H1 (cell line): Measurements from ENCODE around the gene BDP1. TPM values are rescaled to one million over a fixed set of nuclear protein-coding genes. Genes with fewer than 3 reads are reported as not detected.

Source experiments
- CTCF ChIA-PET: fragments of 300-600 bp; sonication (Branson Sonifier 250); formaldehyde crosslinking; loops from one replicate; lab custom pipeline; 2021; ENCODE audit not compliant: partially characterized antibody; lab: Charles Lee
- POLR2A ChIA-PET: fragments of 300-600 bp; sonication (Branson Sonifier 250); formaldehyde crosslinking; loops from one replicate; lab custom pipeline; 2021; ENCODE audit warnings: inconsistent platforms; ENCODE audit not compliant: partially characterized antibody; lab: Charles Lee
- DNase-seq, 2 experiments: peaks; one replicate each; pipeline versions ENCODE4 v3.0.0 to v3.0.0-alpha.2; 2010 to 2022; ENCODE audit warnings: low spot score in 2 of 2, low read depth in 1 of 2, mixed read lengths in 1 of 2
- FAIRE-seq: peaks from 2 replicates; lab custom pipeline; 2011; peaks lifted over from hg19 to GRCh38; lab: Jason Lieb, UNC
- H2AFZ ChIP-seq: 2 replicates; pipeline ENCODE4 v1.8.1; 2012; ENCODE audit warnings: low read length, inconsistent platforms
- H2AK5ac ChIP-seq: 2 replicates; pipeline ENCODE4 v1.6.1; 2013; ENCODE audit warnings: low read depth, low read length
- H2BK120ac ChIP-seq: replicated peaks from 2 replicates; pipeline ENCODE3; 2013; ENCODE audit warnings: low read depth, low read length, inconsistent platforms
- H2BK12ac ChIP-seq: 2 replicates; pipeline ENCODE4 v1.6.1; 2013; ENCODE audit warnings: low read depth, low read length
- H2BK15ac ChIP-seq: 2 replicates; pipeline ENCODE4 v1.6.1; 2013; ENCODE audit warnings: low read length
- H2BK20ac ChIP-seq: 2 replicates; pipeline ENCODE4 v1.6.1; 2013; ENCODE audit warnings: low read length
- H2BK5ac ChIP-seq: 2 replicates; pipeline ENCODE4 v1.6.1; 2013; ENCODE audit warnings: low read depth, low read length
- H3K14ac ChIP-seq: 2 replicates; pipeline ENCODE4 v1.6.1; 2013; ENCODE audit warnings: inconsistent platforms; ENCODE audit not compliant: insufficient read length
- H3K18ac ChIP-seq: 2 replicates; pipeline ENCODE4 v1.6.1; 2013; ENCODE audit warnings: low read length; ENCODE audit errors: extremely low read depth
- H3K23ac ChIP-seq: 2 replicates; pipeline ENCODE4 v1.6.1; 2013; ENCODE audit warnings: inconsistent platforms; ENCODE audit not compliant: insufficient read length
- H3K23me2 ChIP-seq: 2 replicates; pipeline ENCODE4 v1.6.1; 2013; ENCODE audit warnings: low read depth, low read length
- H3K27ac ChIP-seq: 2 replicates; pipeline ENCODE4 v1.6.1; 2011; ENCODE audit warnings: low read depth, low read length, inconsistent platforms
- H3K27me3 ChIP-seq, 4 experiments: replicated peaks in 1 of 4; 1 replicate in 1 of 4; 2 replicates in 3 of 4; pipeline versions ENCODE4 v1.6.1 to v1.8.1; 2011 to 2013; ENCODE audit warnings: low read length in 3 of 4, mild to moderate bottlenecking in 3 of 4, inconsistent platforms in 2 of 4, mixed read lengths in 2 of 4, moderate library complexity in 1 of 4; ENCODE audit not compliant: control insufficient read depth in 3 of 4, insufficient read depth in 3 of 4; ENCODE audit errors: extremely low read depth in 1 of 4
- H3K36me3 ChIP-seq, 4 experiments: 2 replicates each; pipeline versions ENCODE4 v1.6.1 to v1.8.1; 2011 to 2013; ENCODE audit warnings: mild to moderate bottlenecking in 4 of 4, low read length in 3 of 4, moderate library complexity in 2 of 4, control low read depth in 1 of 4, inconsistent platforms in 1 of 4; ENCODE audit not compliant: insufficient read depth in 4 of 4, control insufficient read depth in 2 of 4
- H3K4ac ChIP-seq: replicated peaks from 2 replicates; pipeline ENCODE3; 2013; ENCODE audit warnings: low read length, low read depth, mixed read lengths, inconsistent platforms; ENCODE audit not compliant: insufficient read length
- H3K4me1 ChIP-seq, 4 experiments: replicated peaks in 1 of 4; 1 replicate in 1 of 4; 2 replicates in 3 of 4; pipeline versions ENCODE4 v1.6.1 to v1.8.1; 2011 to 2013; ENCODE audit warnings: low read length in 3 of 4, inconsistent platforms in 2 of 4, mixed read lengths in 1 of 4; ENCODE audit not compliant: insufficient read depth in 4 of 4, control insufficient read depth in 3 of 4
- H3K4me2 ChIP-seq, 2 experiments: 2 replicates each; pipeline versions ENCODE4 v1.6.1 to v1.8.1; 2011 to 2013; ENCODE audit warnings: low read depth in 2 of 2, low read length in 2 of 2, control low read depth in 1 of 2, inconsistent platforms in 1 of 2, mild to moderate bottlenecking in 1 of 2; ENCODE audit not compliant: insufficient read depth in 1 of 2
- H3K4me3 ChIP-seq, 4 experiments: fragments of 200-600, 300-600 bp in 1 of 4; sonication (generic), shearing (Covaris generic), sonication (Bioruptor Twin) in 1 of 4; 2 replicates each; pipeline versions ENCODE4 v1.5.1 to v1.8.1; 2011 to 2016; ENCODE audit warnings: low read length in 4 of 4, low read depth in 3 of 4, control low read depth in 2 of 4, inconsistent platforms in 2 of 4, mild to moderate bottlenecking in 2 of 4, mixed read lengths in 1 of 4, moderate library complexity in 1 of 4; ENCODE audit not compliant: insufficient read depth in 2 of 4; ENCODE audit errors: extremely low read depth in 1 of 4
- H3K56ac ChIP-seq: replicated peaks from 2 replicates; pipeline ENCODE3; 2013; ENCODE audit warnings: low read depth, mild to moderate bottlenecking, mixed read lengths, low read length, inconsistent platforms; ENCODE audit not compliant: insufficient read length
- H3K79me1 ChIP-seq: 2 replicates; pipeline ENCODE4 v1.6.1; 2013; ENCODE audit warnings: low read depth, low read length, control low read depth
- H3K79me2 ChIP-seq, 2 experiments: 2 replicates each; pipeline versions ENCODE4 v1.6.1 to v1.8.1; 2012 to 2013; ENCODE audit warnings: low read length in 2 of 2, mild to moderate bottlenecking in 2 of 2, inconsistent platforms in 1 of 2; ENCODE audit not compliant: insufficient read depth in 2 of 2, control insufficient read depth in 1 of 2
- H3K9ac ChIP-seq, 4 experiments: replicated peaks in 1 of 4; 1 replicate in 1 of 4; 2 replicates in 3 of 4; pipeline versions ENCODE4 v1.6.1 to v1.8.1; 2011 to 2013; ENCODE audit warnings: low read depth in 3 of 4, low read length in 3 of 4, control low read depth in 2 of 4, mild to moderate bottlenecking in 2 of 4, moderate library complexity in 2 of 4, inconsistent platforms in 1 of 4; ENCODE audit errors: extremely low read depth in 1 of 4
- H3K9me3 ChIP-seq, 2 experiments: 2 replicates each; pipeline versions ENCODE4 v1.6.1 to v1.8.1; 2012 to 2013; ENCODE audit warnings: mild to moderate bottlenecking in 2 of 2, moderate library complexity in 2 of 2, control low read depth in 1 of 2, inconsistent platforms in 1 of 2, low read depth in 1 of 2, low read length in 1 of 2, mixed read lengths in 1 of 2; ENCODE audit not compliant: insufficient read depth in 2 of 2
- H4K20me1 ChIP-seq, 2 experiments: replicated peaks in 1 of 2; 2 replicates each; pipeline versions ENCODE3 to v1.8.1; 2011 to 2013; ENCODE audit warnings: inconsistent platforms in 2 of 2, low read length in 2 of 2, mild to moderate bottlenecking in 1 of 2; ENCODE audit not compliant: insufficient read depth in 2 of 2, control insufficient read depth in 1 of 2
- H4K5ac ChIP-seq: 2 replicates; pipeline ENCODE4 v1.6.1; 2013; ENCODE audit warnings: low read length, low read depth, mixed read lengths, inconsistent platforms; ENCODE audit not compliant: insufficient read length
- H4K8ac ChIP-seq: 2 replicates; pipeline ENCODE4 v1.8.0; 2013; ENCODE audit warnings: mild to moderate bottlenecking, moderate library complexity, low read length, inconsistent platforms; ENCODE audit not compliant: insufficient read depth; ENCODE audit errors: extremely low read depth
- H4K91ac ChIP-seq: replicated peaks from 2 replicates; pipeline ENCODE3; 2013; ENCODE audit warnings: low read length, mixed read lengths, inconsistent platforms; ENCODE audit not compliant: insufficient read length
- MAFK ChIP-seq: IDR thresholded peaks from 2 replicates; pipeline ENCODE4 v1.6.1; 2012; ENCODE audit warnings: low read depth, mild to moderate bottlenecking, improper control_type of control experiment, low read length
- POLR2AphosphoS5 ChIP-seq: IDR thresholded peaks from 2 replicates; pipeline ENCODE4 v1.6.1; 2011; ENCODE audit warnings: low read depth, low read length
- polyA plus RNA-seq, 7 experiments: library from polyadenylated mRNA; depleted of rRNA in 3 of 7; stranded (reverse) in 5 of 7; unstranded in 2 of 7; fragments of >200 nt in 5 of 7; fragments of 200-250 nt in 2 of 7; gene quantifications; 1 replicate in 5 of 7; 2 replicates in 1 of 7; 4 replicates in 1 of 7; pipeline versions ENCODE4 v1.2.1 to v1.2.3, GENCODE V29; 2011 to 2013; ENCODE audit warnings: missing spikeins in 2 of 7, mixed read lengths in 2 of 7
- total RNA-seq: library from RNA; stranded (reverse); fragmentation: NEBNext Ultra II Directional; extraction: Animal tissue kit (Norgen Biotek cat#: 25700); gene quantifications from 2 replicates; pipeline ENCODE4 v1.2.1, GENCODE V29; 2021

Gene BDP1
- total and polyA plus RNA-seq, 2 of the 8 experiments (the other 6 are each of a cell fraction or from before 2014, with no cell fraction given): 4.7 to 32.1 TPM

- TF ChIP-seq MAFK (peak; percentile 62; the same call in 1 of the 2 replicates), POLR2AphosphoS5 (no peak)
- no peak overlapping the region for H2AK5ac ChIP-seq
- no peaks in the 10 kb centered on the region for H3K9me3 ChIP-seq
- ChIA-PET CTCF (interaction anchor here (0.7 to 2.2 kb wide), 7 partner anchors 9 to 116 kb away, joined by 4 to 13 read pairs (median 4); no protein-coding TSS in a partner anchor), POLR2A (interaction anchor here (1.0 kb wide), 1 partner anchor 10 kb away, joined by 3 read pairs; no protein-coding TSS in a partner anchor)
- H3K4ac ChIP-seq: no peak overlapping the region
- no peak overlapping the region for H2BK5ac ChIP-seq
- no peak overlapping the region for H3K4me2 ChIP-seq
- no peak overlapping the region for H3K14ac ChIP-seq
- no peak overlapping the region for H3K23ac ChIP-seq
- peaks cover 0 to 2% of the 10 kb centered on the region in 2 experiments for H4K20me1 ChIP-seq
- no peaks in the 10 kb centered on the region; the same call in 1 of the 2 replicates for H3K79me1 ChIP-seq
- H3K79me2 ChIP-seq: peaks cover 5 to 59% of the 10 kb centered on the region in 2 experiments
- no peak overlapping the region for H4K91ac ChIP-seq
- peaks cover 3 to 11% (median 4%) of the 10 kb centered on the region in 4 experiments; a peak in 6 of 8 replicates for H3K36me3 ChIP-seq
- H4K8ac ChIP-seq: no peak overlapping the region
- no peak overlapping the region for H2BK12ac ChIP-seq
- no peak overlapping the region for H3K56ac ChIP-seq
- no peak overlapping the region for H3K4me3 ChIP-seq
- no peak overlapping the region for H3K27ac ChIP-seq
- H3K4me1 ChIP-seq: peaks cover 0 to 8% (median 0%) of the 10 kb centered on the region in 4 experiments; a peak in 3 of 7 replicates
- no peak overlapping the region for H3K9ac ChIP-seq
- H2BK15ac ChIP-seq: no peak overlapping the region
- no peak overlapping the region for H2BK20ac ChIP-seq
- DNase-seq: no peak
- no peaks in the 10 kb centered on the region for H3K27me3 ChIP-seq
- H3K18ac ChIP-seq: no peak overlapping the region
- H2BK120ac ChIP-seq: no peak overlapping the region
- H4K5ac ChIP-seq: no peak overlapping the region
- no peak overlapping the region for H2AFZ ChIP-seq
- H3K23me2 ChIP-seq: peaks cover 6% of the 10 kb centered on the region
- FAIRE-seq: no peak
Observed at GRCh38 chr5:71591100-71591499, 135.6 kb downstream of the BDP1 start.
